Midbrain (tissue), 1 donor: Measurements from ENCODE around the gene SLX4IP.

Experiments
- DNase-seq: peaks from one replicate; lab custom pipeline; 2025; lab: John Stamatoyannopoulos, UW

The SLX4IP gene

DNA sequence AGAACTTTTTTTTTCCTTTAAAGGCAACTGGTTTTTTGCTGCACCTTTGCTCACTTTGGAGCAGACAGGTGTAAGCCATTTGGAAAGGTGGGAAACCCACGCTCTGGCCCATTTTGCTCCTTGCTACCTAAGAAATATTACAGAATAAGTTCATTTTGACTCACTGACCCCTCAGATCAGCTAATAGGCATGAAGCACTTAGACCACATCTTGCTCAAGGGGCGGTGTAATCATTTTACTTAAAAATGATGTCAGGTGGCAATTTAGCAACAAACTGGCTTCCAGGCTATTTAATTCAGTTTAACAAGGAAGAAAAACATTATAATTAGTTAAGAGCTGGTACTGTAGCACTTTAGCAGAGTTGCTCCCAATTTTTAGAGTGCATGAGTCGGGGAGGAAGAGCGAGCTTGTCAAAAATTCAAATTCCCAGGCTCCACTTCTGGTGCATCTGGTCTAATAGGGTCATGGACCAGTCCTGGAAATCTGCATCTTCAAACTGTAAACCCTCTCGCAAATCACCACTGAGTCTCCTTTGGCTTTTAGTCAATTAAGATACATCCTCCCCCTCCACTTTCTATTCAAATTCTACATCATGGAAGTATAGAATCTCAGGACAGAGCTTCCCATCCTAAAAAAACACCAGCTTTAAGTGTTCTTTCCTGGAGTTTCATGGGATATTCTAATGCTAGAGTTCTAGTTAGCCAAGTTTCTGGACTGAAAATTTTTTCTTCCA lies 200.5 kb downstream of the SLX4IP start:
- DNase-seq: no peak

DNA sequence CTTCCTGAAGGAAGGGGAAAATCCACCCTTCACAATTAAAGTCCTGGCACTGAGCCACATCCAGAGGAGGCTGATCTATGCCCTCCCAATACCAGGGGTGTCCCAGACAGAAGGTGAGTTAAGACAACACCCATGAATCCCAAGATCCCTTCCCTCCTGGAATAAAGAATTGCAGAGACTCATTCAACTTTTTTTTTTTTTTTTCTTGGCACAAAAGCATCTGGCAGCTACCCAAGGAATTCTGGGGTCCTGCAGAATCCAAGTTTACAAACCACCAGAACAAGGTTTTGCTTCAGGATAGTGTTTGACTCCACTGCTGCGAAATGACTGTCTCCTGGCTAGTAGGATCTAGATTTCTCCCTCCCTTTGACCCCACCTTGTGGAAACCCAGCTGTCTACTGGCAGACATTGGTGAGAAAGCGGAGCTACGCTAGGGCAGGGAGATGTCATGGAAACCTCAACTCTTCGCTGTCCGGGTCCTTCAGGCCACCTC lies 201.3 kb downstream of the SLX4IP start:
- DNase-seq: no peak

DNA sequence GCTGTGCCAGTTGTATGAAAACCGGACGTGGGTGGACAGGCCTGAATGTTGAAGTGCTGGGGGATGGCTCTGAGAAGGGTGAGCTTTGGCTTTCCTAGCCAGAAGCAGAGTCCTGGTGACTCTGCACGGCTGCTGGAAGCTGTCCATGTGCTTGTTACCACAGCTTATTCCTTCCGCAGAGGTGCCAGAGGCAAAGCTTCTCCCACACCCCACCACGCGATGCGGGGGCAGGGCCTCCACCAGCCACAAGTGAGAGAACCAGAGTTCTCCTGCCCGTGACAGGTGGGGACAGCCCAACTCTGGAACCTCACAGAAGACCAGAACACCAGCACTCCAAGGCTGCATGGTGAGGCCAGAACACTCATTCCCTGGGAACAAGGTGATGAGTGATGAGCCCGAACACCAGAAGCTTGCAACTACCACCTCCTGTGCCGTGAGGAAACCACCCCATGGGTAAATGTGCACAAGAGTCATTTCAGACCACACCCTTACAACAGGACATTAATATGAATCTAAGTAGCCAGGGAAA lies 202.0 kb downstream of the SLX4IP start:
- no peak for DNase-seq

DNA sequence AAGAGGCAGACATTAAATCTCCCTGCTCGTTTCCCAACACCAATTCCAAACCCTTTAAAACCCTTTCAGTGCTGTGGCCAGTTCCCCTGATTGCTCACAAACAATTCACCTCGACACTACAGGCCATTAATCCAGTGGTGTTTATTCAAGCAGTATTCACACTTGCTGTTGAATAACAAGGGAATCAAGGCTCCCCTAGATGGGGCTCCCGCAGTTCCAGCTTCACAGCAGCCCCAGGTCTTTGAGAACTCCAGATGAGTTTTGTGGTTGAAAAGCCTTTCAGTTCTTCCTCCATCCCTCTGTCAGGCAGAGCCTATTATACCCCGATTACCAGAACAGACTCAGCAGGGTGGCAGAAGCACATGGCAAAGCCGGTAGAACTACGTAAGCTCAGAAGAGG lies 202.5 kb downstream of the SLX4IP start:
- DNase-seq: no peak

DNA sequence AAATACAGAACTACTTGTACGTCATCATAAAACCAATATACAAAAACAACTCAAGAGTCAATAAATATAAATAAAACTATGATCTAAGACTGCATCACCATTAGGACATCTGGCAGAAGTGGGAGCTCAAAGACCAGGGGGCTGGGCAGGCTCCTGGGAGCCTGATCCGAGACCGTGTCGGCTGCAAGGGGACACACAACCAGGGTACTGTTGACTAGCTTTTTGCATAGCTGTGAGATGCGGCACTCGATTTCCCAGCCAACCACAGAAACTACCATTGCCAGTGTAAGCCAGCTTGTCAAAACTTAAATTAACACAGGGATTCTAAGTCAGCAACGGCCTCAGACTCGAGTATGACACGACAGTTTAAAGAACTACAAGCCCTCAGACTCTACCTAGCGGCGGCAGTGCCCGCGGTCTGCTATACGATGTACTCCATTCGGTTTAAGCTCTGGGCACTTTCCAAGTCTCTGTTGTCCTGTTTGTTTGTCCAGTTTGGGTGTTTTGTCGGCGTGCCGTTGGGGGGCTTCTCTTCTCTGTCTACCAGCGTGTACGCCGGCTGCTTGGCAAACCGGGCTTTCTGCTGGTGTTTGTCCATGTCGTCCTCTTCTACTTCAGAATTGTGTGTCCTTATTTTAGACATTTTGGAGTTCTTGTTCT lies 204.1 kb downstream of the SLX4IP start:
- peak; percentile 49 for DNase-seq

DNA sequence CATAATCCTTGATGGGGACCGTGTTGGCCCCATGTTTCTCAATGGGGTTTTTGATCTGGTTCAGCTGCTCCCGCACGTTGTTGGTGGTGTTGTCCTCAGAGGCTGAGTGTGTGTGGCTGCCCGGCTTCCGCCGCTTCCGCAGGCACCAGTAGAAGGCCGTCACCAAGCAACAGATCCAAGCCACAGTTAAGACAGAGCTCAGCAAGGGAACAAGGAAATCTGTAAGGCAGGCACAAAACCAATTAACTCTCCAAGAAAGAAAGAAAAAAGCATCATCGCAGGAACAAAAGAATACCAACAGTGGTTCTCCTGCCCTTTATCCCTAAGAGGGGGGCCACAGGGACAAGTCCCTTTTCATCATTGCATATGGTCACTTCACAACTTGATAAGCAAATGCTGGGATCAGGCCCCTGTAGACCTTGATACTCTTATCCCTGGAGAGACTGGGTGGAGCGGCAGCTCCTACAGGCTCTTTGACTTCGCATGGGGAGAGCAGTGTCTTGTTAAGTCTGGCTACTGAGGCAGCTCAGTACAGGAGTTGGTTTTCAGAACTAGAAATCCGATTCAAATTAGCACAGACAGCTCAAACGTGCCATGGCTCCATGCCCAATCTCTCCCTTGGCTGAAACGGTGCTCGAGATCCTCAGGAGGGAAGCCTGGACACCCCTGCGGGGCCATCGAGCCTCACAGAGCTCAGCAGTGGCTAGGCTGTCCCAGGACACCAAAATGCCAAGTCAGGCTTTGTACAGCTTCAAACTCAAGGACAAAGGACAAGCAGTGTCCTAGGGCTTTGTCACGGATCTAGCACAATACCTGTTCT lies 204.8 kb downstream of the SLX4IP start:
- DNase-seq: peak; percentile 49

DNA sequence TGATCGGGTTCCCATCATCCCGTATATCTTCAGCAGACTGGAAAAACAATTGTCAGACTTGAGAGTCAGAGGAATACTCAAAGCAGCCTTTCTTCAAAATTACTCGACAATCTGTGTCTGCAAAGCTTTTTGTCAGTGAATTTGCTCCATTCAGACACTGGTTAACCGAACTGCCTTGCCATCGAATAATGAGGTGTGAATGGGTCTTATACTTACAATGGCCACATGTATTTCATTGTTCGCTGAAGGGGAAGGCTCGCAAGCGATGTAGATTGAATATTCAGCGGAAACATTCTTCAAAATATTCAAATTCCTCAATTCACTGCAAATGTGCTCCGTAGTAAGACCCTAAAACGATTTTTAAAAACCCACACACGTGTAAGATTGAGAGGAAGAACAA lies 205.8 kb downstream of the SLX4IP start:
- DNase-seq: no peak

DNA sequence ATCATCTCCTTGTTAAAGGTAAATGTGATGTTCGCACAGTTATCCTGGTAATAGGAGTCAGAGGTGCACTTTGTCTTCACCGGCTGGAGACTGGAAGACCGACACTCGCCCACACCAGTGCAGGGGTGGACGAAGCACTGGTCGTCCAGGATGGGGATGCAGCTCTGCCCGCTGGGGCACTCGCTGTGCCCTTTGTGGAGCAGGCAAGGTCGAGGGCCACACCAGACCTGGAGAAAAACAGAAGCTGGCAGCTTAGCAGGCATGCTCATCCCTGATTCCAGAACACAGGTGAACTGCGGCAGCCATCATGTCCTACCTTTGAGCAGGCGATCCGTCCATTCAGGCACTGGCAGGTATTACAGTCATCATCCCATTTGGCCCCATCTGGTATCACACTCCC lies 206.4 kb downstream of the SLX4IP start:
- DNase-seq: no peak

DNA sequence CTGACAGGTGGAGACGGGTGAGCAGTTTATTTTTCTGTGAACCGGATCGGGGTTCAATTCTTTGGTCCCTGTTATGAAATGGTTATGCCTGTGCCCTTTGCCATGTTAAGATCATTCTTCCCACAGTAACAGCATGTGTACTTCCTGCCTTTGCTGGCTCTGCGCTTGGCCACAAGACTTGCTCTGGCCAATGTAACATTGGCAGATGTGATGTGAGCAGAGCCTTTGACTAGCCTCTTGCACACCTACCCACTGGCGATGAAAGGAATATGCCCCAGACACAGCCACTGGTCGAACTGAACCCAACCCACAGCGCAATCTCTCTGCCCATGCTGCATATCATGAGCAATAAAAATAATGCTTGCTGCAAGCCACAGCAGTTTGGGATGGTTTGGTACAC lies 206.8 kb downstream of the SLX4IP start:
- no peak for DNase-seq

DNA sequence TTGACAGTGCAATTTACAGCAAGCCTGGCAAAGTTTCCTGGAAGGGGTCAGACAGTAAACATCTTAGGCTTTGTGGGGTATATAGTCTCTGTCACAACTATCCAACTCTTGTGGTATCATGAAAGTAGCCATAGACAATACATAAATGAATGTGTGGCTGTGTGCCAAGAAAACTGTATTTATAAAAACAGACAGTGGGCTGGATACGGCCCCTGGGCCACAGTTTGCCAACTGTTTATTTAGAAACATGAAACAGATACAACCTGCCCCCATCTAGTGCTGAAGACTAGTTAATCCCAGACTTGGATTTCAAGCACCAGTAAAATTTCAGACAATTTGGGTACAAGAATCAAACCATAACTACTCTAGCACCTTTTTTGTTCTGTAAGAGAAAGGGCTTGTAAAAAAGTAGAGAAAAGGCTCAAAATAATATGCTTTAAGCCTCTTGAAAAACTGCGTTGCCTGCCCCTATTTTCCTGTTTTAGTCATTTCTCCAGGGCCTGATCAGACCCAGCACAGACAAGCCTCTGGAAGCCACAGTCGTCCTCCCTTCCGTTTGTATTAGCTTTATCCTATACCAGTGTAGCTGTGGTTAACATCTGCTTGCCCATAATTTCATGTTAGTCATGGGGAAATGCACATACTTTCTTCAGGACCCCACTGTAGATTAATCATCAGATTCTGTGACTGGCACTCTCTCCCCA lies 207.9 kb downstream of the SLX4IP start:
- no peak for DNase-seq

DNA sequence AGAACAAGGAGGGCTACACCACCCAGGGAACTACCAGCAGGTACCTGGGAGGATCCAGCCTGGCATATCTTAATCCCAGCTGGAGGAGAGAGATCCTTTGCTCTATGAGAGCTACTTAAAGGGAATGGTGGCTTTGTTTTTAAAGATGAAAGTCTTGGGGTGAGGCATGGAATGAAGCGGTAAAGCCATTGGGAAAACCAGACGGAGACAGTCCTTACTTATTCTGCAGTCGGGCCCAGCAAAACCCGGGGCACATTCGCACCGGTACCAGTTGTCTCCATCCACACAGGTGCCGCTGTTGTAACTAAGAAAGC lies 208.4 kb downstream of the SLX4IP start:
- no peak for DNase-seq

DNA sequence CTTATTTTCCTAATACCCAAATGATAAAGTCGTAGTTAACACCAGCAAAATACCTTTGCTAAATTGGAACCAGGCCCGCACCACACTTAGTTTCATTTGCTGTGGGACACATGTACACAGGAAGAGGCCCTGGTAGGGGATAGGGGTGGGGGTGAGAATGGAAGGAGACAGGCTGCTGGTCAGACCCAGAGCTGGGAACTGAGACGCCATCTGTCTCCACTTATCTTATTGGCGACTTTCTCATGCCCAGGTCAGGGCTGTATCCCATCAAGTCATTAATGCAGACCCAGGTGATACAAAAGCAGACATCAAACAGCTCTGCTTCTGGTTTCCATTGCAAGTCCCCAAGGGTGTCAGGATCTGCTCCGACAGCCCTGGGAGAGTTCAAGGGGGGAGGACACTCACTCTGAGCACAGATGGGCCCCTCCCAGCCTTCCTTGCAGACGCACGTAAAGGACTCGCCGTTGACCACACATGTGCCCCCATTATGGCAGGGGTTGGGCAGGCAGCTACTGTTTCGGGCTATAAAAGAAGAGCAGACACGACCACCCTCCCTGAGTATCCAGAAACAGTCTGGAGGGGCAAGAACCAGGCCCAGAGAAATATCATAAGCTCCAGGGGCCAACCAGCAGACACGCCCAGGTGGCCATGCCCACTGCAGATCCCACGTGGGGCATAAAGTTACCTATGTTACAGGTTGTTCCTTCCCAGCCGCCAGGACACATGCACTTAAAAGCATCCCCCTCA lies 209.5 kb downstream of the SLX4IP start:
- DNase-seq: no peak

DNA sequence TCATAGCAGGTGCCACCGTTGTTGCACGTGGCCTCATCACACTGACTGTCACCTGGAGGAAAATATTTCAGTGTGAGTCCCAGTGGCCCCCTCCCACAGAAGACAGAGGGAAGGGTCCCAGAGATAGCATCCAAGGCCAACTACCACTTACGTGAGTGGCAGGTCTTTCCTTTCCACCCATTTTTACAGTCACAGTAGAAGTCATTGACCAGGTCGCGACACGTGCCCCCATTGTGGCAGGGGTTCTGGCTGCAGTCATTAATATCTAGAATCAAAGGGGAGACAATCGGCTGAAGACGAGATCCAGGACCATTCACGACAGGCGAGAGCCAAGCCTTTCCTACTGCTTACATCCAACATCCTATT lies 210.1 kb downstream of the SLX4IP start:
- DNase-seq: no peak

DNA sequence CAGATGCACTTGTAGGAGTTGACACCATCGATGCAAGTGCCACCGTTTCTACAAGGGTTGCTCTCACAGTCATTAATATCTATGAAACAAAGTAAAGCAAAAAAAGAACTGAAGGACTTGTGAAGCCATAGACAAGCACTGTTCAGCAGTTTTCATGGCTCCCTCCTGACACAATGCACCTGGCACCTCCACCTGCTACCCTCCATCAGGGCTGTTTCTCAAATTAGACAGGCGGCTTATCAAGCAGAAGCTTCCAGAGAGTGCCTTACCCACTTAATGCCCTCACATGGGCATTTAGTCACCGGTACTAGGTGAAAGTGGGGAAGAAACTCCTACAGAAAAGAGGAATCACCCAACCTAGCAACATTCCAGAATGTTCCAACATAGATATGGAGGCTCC lies 210.9 kb downstream of the SLX4IP start:
- DNase-seq: no peak

DNA sequence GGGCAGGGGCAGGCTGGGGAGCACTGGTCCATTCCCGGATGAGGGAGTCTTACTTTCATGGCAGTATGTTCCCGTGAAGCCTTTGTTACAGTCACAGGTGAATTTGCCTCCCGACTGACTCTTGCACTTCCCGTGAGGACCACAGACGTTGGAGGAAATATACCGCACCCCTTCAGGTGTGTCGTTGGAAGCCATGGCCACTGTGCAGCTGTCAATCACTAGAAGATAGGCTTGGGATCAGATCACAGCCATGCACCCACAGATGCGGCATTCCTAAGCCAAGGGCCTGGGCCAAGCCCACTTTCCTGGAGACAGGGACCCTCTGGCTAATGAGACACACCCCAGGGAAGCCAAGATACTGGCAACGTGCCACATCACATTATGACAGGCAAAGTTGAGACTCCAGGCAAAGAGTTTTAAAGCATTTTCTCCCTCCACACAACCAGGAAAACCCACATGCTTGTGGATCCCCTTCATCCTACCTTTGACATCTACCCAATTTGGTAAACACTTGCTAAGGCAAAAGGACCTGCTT lies 211.8 kb downstream of the SLX4IP start:
- no peak for DNase-seq

DNA sequence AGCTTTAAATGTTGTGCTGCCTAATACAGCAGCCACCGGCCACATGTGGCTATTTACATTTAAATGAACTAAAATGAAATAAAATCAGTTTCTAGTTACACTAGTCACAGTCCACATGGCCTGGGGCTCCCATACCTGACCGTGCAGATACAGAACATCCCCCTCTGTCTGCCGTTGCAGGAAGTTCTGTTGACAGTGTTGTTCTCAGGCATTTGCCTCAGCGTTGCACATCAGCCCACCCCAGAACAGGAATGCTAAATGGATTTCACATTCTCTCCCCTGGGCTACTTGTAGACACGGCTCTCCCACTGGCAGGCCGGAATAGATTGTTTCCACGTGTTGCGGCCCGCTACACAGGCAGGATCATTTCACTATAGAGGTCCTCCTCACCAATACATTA lies 212.4 kb downstream of the SLX4IP start:
- DNase-seq: no peak

DNA sequence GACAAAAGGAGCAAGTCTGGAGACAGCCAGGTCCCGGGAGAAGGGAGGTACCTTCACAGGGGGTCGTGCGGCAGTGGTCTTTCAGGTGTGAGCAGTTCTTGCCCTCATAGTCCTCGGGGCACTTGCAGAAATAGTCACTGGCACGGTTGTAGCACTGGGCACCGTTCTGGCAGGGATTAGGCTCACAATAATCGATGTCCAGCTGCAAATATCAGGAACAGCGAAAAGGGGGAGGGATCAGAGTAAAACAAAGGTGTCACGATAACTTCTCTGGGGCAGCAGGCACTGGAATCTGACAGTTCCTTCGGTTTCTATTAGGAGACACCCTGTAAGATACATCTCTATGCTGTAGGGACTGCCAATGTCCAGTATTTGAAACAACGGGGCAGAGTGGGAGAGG lies 212.8 kb downstream of the SLX4IP start:
- no peak for DNase-seq

DNA sequence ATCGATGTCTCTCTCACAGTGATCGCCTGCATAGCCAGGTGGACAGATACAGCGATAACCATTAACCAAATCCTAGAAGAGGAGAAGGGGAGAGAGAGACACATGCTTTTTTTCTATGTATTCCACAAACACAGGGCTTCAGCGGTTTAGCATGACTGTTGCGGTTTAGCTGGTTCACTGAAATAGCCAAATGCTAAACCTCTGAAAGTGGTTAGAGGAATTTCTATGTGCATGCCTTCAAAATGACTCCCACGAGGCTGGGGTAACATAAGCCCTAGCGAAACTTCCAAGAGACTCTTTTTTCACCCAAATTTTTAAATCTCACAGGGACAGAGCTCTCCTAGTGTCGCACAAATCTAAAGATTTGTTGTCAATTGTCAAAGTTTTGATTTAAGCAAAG lies 213.5 kb downstream of the SLX4IP start:
- no peak for DNase-seq

DNA sequence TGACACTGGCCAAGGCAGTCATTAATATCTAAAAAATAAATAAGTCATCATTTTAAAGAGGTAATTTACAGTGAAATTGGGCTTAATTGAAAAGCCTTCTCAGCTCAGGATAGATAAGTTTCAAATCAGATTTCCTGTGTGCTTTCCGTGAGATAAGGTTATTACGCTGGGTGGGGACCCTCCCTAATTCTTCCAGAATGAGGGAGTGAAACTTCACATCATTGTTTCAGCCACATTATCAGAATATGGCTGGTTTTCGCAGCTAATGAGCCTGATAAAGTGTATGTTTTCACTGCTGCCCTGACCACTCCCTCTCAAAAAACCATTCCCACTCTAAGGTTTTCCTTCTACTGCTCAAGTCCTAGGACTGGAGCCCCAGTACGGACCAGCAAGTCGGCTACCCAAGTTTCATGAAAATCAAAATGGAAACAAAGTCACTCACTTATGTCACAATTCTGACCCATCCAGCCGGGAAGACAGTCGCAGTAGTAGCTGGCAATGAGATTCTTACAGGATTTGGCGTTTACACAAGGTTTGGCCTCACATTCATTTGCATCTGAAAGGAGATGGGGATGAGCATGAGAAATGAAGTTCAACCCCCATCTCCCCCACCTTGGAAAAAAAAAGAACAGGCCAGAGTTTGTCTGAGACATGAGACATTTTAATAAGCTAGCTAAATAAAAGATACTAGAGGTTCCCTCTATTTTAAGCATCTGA lies 214.1 kb downstream of the SLX4IP start:
- DNase-seq: no peak

DNA sequence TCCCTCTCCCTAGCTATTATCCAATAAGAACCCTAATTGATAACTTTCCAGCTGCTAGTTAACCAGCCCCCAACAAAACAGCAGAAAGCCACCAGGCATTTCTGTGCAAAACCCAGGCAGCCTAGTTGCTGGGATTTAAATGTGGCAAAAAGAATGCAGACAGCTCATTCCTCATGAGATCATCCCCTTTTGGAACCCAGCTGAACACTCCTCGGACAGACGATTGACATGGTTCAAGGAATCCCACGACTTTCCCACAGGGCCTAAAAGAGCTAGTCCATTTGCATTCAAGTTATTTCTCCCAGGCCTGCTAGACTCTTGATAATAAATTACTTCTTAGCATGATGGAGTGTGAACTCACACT lies 214.7 kb downstream of the SLX4IP start:
- DNase-seq: no peak
